ENCODE measurements around the gene SLC7A8.

GRCh38 chr14:23183479-23183878, at the start of gene SLC7A8:
- TF ChIP-seq, protein P1, sequence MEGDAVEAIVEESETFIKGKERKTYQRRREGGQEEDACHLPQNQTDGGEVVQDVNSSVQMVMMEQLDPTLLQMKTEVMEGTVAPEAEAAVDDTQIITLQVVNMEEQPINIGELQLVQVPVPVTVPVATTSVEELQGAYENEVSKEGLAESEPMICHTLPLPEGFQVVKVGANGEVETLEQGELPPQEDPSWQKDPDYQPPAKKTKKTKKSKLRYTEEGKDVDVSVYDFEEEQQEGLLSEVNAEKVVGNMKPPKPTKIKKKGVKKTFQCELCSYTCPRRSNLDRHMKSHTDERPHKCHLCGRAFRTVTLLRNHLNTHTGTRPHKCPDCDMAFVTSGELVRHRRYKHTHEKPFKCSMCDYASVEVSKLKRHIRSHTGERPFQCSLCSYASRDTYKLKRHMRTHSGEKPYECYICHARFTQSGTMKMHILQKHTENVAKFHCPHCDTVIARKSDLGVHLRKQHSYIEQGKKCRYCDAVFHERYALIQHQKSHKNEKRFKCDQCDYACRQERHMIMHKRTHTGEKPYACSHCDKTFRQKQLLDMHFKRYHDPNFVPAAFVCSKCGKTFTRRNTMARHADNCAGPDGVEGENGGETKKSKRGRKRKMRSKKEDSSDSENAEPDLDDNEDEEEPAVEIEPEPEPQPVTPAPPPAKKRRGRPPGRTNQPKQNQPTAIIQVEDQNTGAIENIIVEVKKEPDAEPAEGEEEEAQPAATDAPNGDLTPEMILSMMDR (IDR thresholded peaks at IDR 0.05 in 2 of 3, conservative IDR thresholded peaks at IDR 0.05 in 1 of 3; ENCODE audit: control insufficient read depth in 2 of 3, extremely low read depth in 1 of 3, insufficient read depth in 1 of 3, low read depth in 3 of 3, low read length in 3 of 3), result no peak
- TF ChIP-seq JUND (IDR thresholded peaks at IDR 0.05; ENCODE audit: low read depth, low read length), result no peak
- TF ChIP-seq POLR2AphosphoS5 (IDR thresholded peaks at IDR 0.05; ENCODE audit: low read length), result no peak
- TF ChIP-seq JUNB (IDR thresholded peaks at IDR 0.05), result no peak
- TF ChIP-seq REST (IDR thresholded peaks at IDR 0.05; ENCODE audit: low read depth, low read length), result no peak
- no peak for TF ChIP-seq SP1 (IDR thresholded peaks at IDR 0.05; ENCODE audit: low read depth, low read length)
- no peak for TF ChIP-seq EZH2 (IDR thresholded peaks at IDR 0.05; ENCODE audit: borderline replicate concordance, control insufficient read depth, low read depth, low read length)
- TF ChIP-seq EP300 (IDR thresholded peaks at IDR 0.05; ENCODE audit: borderline replicate concordance in 1 of 2, control insufficient read depth in 1 of 2, low read depth in 2 of 2, low read length in 2 of 2), result no peak
- no peak for TF ChIP-seq RAD51 (IDR thresholded peaks at IDR 0.05)
- TF ChIP-seq, protein P2, sequence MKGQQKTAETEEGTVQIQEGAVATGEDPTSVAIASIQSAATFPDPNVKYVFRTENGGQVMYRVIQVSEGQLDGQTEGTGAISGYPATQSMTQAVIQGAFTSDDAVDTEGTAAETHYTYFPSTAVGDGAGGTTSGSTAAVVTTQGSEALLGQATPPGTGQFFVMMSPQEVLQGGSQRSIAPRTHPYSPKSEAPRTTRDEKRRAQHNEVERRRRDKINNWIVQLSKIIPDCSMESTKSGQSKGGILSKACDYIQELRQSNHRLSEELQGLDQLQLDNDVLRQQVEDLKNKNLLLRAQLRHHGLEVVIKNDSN (IDR thresholded peaks at IDR 0.05; ENCODE audit: borderline replicate concordance, extremely low read length, insufficient read depth, low read depth, low read length), result no peak
- no peak for TF ChIP-seq POLR2AphosphoS2 (IDR thresholded peaks at IDR 0.05; ENCODE audit: low read depth, low read length)
- TF ChIP-seq CUX1 (IDR thresholded peaks at IDR 0.05; ENCODE audit: insufficient replicate concordance, low read depth, low read length), result no peak
- TF ChIP-seq TCF12 (IDR thresholded peaks at IDR 0.05; ENCODE audit: low read depth, low read length), result no peak

Data from GM12878 (cell line).